OCI-LY7 (cell line): ENCODE results near the gene ADSS1. TPM values are rescaled to one million over a fixed set of nuclear protein-coding genes. Genes with fewer than 3 reads are reported as not detected.

ENCODE experiments used
- BruUV-seq: library from RNA; stranded (reverse); fragments of 400-500 nt; replicated peaks from 2 replicates; lab custom pipeline; 2021; lab: Mats Ljungman, UMichigan
- CTCF ChIA-PET: fragments of 300-600 bp; sonication (Branson Sonifier 250); formaldehyde crosslinking; loops from one replicate; lab custom pipeline; 2022; ENCODE audit warnings: antibody characterized with exemption; ENCODE audit not compliant: unreplicated experiment; lab: Charles Lee
- POLR2A ChIA-PET: fragments of 300-600 bp; sonication (Branson Sonifier 250); formaldehyde crosslinking; loops from one replicate; lab custom pipeline; 2022; ENCODE audit warnings: antibody characterized with exemption; lab: Charles Lee
- DNase-seq: peaks from one replicate; pipeline ENCODE4 v3.0.0-alpha.2; 2015; ENCODE audit warnings: low spot score
- H2AFZ ChIP-seq: fragments of 200-600 bp; sonication (generic), shearing (Covaris generic); 2 replicates; pipeline ENCODE4 v1.6.1; 2014; ENCODE audit warnings: mild to moderate bottlenecking, antibody characterized with exemption, low read length, moderate library complexity
- H3K27ac ChIP-seq: fragments of 200-600 bp; sonication (generic); 2 replicates; pipeline ENCODE4 v1.5.1; 2014; ENCODE audit warnings: mixed run types, low read depth, mild to moderate bottlenecking, moderate library complexity, low read length, inconsistent platforms; ENCODE audit not compliant: poor library complexity, severe bottlenecking
- H3K36me3 ChIP-seq: fragments of 200-600 bp; sonication (generic); 2 replicates; pipeline ENCODE4 v1.6.1; 2014; ENCODE audit warnings: mild to moderate bottlenecking, antibody characterized with exemption, low read length, moderate library complexity, mixed read lengths; ENCODE audit not compliant: insufficient read depth
- H3K4me1 ChIP-seq: fragments of 200-600 bp; sonication (generic); 2 replicates; pipeline ENCODE4 v1.5.1; 2014; ENCODE audit warnings: mild to moderate bottlenecking, low read length; ENCODE audit not compliant: insufficient read depth, poor library complexity, severe bottlenecking
- H3K4me2 ChIP-seq: fragments of 200-600 bp; sonication (generic); 2 replicates; pipeline ENCODE4 v1.6.1; 2014; ENCODE audit warnings: mild to moderate bottlenecking, low read length
- H3K4me3 ChIP-seq: fragments of 200-600 bp; sonication (generic); 2 replicates; pipeline ENCODE4 v1.5.1; 2014; ENCODE audit warnings: mild to moderate bottlenecking, low read depth, low read length; ENCODE audit not compliant: poor library complexity, severe bottlenecking
- H3K79me2 ChIP-seq: fragments of 200-600 bp; sonication (generic); 2 replicates; pipeline ENCODE4 v1.6.1; 2016; ENCODE audit warnings: low read depth, mild to moderate bottlenecking, low read length, moderate library complexity, mixed read lengths; ENCODE audit not compliant: insufficient read depth
- H3K9me2 ChIP-seq: fragments of 200-600 bp; sonication (generic); 2 replicates; pipeline ENCODE4 v1.6.1; 2016; ENCODE audit warnings: mild to moderate bottlenecking, low read length, mixed read lengths; ENCODE audit not compliant: insufficient read depth
- H3K9me3 ChIP-seq: fragments of 200-600 bp; sonication (generic); 2 replicates; pipeline ENCODE4 v1.6.1; 2014; ENCODE audit warnings: mild to moderate bottlenecking, mixed run types, low read length, mixed read lengths
- H4K20me1 ChIP-seq: fragments of 200-600 bp; sonication (generic); 2 replicates; pipeline ENCODE4 v1.6.1; 2014; ENCODE audit warnings: mild to moderate bottlenecking, antibody characterized with exemption, low read length, moderate library complexity, mixed read lengths; ENCODE audit not compliant: insufficient read depth
- EZH2phosphoT487 ChIP-seq: fragments of 200-600 bp; sonication (generic); IDR thresholded peaks from 2 replicates; pipeline ENCODE4 v1.6.1; 2018; ENCODE audit warnings: low read depth, borderline replicate concordance, mild to moderate bottlenecking, mixed run types, antibody characterized with exemption, low read length, moderate library complexity, mixed read lengths
- intact Hi-C: fragments of 100-400 bp; cut with micrococcal nuclease; formaldehyde crosslinking; loops from one replicate; pipeline ENCODE4 v1.10.0; 2022; ENCODE audit not compliant: unreplicated experiment
- total RNA-seq, 2 experiments: library from RNA; depleted of rRNA in 1 of 2; stranded (reverse); fragments of >200 nt in 1 of 2; shearing (Covaris generic) in 1 of 2; gene quantifications; 2 replicates each; pipeline ENCODE4 v1.2.3, GENCODE V29; 2014 to 2022
- TF ChIP-seq, protein P1 (sequence below): fragments of 200-600 bp; sonication (generic); conservative IDR thresholded peaks from 2 replicates; pipeline ENCODE4 v1.5.1; 2014; ENCODE audit warnings: mild to moderate bottlenecking, antibody characterized with exemption, low read length, moderate library complexity, mixed read lengths

ADSS1 gene
- total RNA-seq, 2 experiments from 2014 or later, result 2.8 TPM; not detected in 1

DNA sequence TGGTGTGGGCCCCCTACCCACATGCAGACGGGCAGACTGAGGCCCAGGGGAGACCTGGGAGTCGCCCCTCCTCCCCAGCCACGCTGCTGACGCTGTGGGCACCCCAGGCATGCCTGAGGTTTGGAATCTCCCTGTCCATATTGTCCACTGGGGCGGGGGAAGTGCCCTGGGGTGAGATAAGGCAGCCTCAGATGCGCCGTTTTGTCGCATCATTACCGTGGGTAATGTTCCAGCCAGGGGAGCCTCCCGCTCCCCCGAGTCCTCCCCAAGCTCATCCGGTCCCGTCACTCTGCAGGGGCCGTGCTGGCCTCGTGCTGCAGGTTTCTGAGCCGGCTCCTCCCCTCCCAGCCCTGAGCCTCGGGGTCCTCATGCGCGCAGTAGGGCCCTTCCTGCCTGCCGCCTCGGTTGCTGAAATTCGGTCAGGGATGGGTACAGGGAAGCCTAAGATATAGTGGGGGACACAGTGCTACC is 23.2 kb upstream of the ADSS1 start:
- no peak overlapping the region for H3K4me2 ChIP-seq
- no TSS peak for BruUV-seq
- H3K27ac ChIP-seq, result no peak overlapping the region
- no peaks in the 10 kb centered on the region for H3K4me1 ChIP-seq
- H2AFZ ChIP-seq, result no peak overlapping the region
- H3K9me3 ChIP-seq, result no peaks in the 10 kb centered on the region
- H3K36me3 ChIP-seq, result peaks cover 33% of the 10 kb centered on the region
- no peak overlapping the region for H3K4me3 ChIP-seq
- no peaks in the 10 kb centered on the region for H3K79me2 ChIP-seq
- no peak for TF ChIP-seq EZH2phosphoT487
- TF ChIP-seq, protein P1, sequence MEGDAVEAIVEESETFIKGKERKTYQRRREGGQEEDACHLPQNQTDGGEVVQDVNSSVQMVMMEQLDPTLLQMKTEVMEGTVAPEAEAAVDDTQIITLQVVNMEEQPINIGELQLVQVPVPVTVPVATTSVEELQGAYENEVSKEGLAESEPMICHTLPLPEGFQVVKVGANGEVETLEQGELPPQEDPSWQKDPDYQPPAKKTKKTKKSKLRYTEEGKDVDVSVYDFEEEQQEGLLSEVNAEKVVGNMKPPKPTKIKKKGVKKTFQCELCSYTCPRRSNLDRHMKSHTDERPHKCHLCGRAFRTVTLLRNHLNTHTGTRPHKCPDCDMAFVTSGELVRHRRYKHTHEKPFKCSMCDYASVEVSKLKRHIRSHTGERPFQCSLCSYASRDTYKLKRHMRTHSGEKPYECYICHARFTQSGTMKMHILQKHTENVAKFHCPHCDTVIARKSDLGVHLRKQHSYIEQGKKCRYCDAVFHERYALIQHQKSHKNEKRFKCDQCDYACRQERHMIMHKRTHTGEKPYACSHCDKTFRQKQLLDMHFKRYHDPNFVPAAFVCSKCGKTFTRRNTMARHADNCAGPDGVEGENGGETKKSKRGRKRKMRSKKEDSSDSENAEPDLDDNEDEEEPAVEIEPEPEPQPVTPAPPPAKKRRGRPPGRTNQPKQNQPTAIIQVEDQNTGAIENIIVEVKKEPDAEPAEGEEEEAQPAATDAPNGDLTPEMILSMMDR, result no peak
- CTCF ChIA-PET, result no interaction called here
- intact Hi-C loops, result no loop called here
- DNase-seq, result no peak
- no peaks in the 10 kb centered on the region for H3K9me2 ChIP-seq
- no peaks in the 10 kb centered on the region for H4K20me1 ChIP-seq
- POLR2A ChIA-PET, result no interaction called here

DNA sequence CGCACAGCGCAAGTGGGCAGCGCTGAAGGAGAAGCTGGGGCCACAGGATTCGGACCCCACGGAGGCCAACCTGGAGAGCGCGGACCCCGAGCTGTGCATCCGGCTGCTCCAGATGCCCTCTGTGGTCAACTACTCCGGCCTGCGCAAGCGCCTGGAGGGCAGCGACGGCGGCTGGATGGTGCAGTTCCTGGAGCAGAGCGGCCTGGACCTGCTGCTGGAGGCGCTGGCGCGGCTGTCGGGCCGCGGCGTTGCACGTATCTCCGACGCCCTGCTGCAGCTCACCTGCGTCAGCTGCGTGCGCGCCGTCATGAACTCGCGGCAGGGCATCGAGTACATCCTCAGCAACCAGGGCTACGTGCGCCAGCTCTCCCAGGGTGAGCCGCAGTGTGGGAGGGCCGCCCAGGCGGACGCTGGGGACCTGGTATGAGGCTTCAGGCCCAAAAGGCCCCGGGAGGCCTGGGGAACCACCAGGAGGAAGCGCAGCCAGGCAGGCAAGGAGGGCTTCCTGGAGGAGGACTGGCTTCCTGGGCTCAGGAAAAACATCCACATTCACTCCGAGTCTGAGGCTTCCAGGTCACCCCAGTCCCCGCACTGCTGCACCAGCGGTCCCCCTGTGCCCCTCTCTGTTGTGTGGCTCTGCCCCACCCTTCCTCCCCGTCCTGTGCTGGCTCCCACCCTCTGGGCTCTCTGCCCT is 22.5 kb upstream of the ADSS1 start:
- BruUV-seq, result no TSS peak
- H3K79me2 ChIP-seq, result no peaks in the 10 kb centered on the region
- H3K4me1 ChIP-seq, result no peaks in the 10 kb centered on the region
- no peak overlapping the region for H2AFZ ChIP-seq
- no peak for DNase-seq
- H4K20me1 ChIP-seq, result no peaks in the 10 kb centered on the region
- POLR2A ChIA-PET, result no interaction called here
- intact Hi-C loops, result no loop called here
- H3K9me3 ChIP-seq, result no peaks in the 10 kb centered on the region
- H3K9me2 ChIP-seq, result no peaks in the 10 kb centered on the region
- CTCF ChIA-PET, result no interaction called here
- TF ChIP-seq, protein P1, result no peak
- no peak for TF ChIP-seq EZH2phosphoT487
- H3K36me3 ChIP-seq, result peaks cover 27% of the 10 kb centered on the region
- no peak overlapping the region for H3K4me2 ChIP-seq
- no peak overlapping the region for H3K4me3 ChIP-seq
- H3K27ac ChIP-seq, result no peak overlapping the region

DNA sequence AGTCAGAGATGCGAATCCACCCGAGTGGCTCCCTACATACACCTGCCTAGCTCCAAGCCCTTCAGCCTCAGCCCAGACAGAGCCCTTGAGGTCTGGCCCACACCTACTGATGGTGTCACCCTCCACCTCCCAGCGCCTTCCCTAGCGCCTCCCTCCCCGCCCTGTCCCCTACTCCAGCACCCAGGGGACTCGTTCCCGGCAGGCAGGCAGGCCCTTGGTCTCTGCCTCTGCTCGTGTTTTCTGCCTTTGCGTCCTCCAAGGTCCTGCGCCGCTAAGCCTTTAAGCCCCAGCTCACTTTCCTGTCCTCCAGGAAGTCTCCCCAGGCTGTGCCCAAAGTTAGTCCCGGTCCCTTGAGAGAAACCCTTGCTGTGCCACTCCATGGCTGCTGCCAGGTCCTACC is 21.9 kb upstream of the ADSS1 start:
- no TSS peak for BruUV-seq
- no peak for DNase-seq
- no peaks in the 10 kb centered on the region for H3K4me1 ChIP-seq
- no peak overlapping the region for H3K27ac ChIP-seq
- POLR2A ChIA-PET, result no interaction called here
- H3K79me2 ChIP-seq, result no peaks in the 10 kb centered on the region
- peaks cover 27% of the 10 kb centered on the region for H3K36me3 ChIP-seq
- intact Hi-C loops, result no loop called here
- CTCF ChIA-PET, result no interaction called here
- H3K4me3 ChIP-seq, result no peak overlapping the region
- no peak for TF ChIP-seq EZH2phosphoT487
- TF ChIP-seq, protein P1, result no peak
- H3K4me2 ChIP-seq, result no peak overlapping the region
- no peak overlapping the region for H2AFZ ChIP-seq
- H3K9me2 ChIP-seq, result no peaks in the 10 kb centered on the region
- H3K9me3 ChIP-seq, result no peaks in the 10 kb centered on the region
- no peaks in the 10 kb centered on the region for H4K20me1 ChIP-seq
